Spleen (tissue), 11 donors: Measurements from ENCODE around the gene SMG7. TPM values are rescaled to one million over a fixed set of nuclear protein-coding genes. Genes with fewer than 3 reads are reported as not detected.

Experiments
- DNase-seq: peaks from one replicate; pipeline ENCODE4 v3.0.0-alpha.2; 2020
- H3K27ac ChIP-seq, 8 donors: fragments of 200-600 bp; sonication (generic) in 7 of 8; 1 replicate in 4 of 8; 2 replicates in 4 of 8; pipeline versions ENCODE4 v1.5.0 to v1.8.0; 2016 to 2021; ENCODE audit warnings: inconsistent platforms in 4 of 8, mild to moderate bottlenecking in 4 of 8, moderate library complexity in 1 of 8
- H3K27me3 ChIP-seq, 7 donors: fragments of 200-600 bp; sonication (generic) in 6 of 7; replicated peaks in 1 of 7; 1 replicate in 4 of 7; 2 replicates in 3 of 7; pipeline versions ENCODE4 v1.5.0 to v1.8.0; 2016 to 2021; ENCODE audit warnings: inconsistent platforms in 3 of 7, mild to moderate bottlenecking in 1 of 7
- H3K36me3 ChIP-seq, 6 donors: fragments of 200-600 bp; sonication (generic) in 5 of 6; 1 replicate in 4 of 6; 2 replicates in 2 of 6; pipeline versions ENCODE4 v1.5.0 to v1.8.0; 2016 to 2021; ENCODE audit warnings: inconsistent platforms in 2 of 6
- H3K4me1 ChIP-seq, 6 donors: fragments of 200-600 bp; sonication (generic) in 5 of 6; 1 replicate in 3 of 6; 2 replicates in 3 of 6; pipeline versions ENCODE4 v1.5.0 to v1.8.0; 2016 to 2021; ENCODE audit warnings: inconsistent platforms in 3 of 6
- H3K4me3 ChIP-seq, 8 donors: fragments of 200-600 bp; sonication (generic) in 7 of 8; 1 replicate in 4 of 8; 2 replicates in 4 of 8; pipeline versions ENCODE4 v1.5.0 to v1.8.0; 2016 to 2021; ENCODE audit warnings: inconsistent platforms in 4 of 8, mild to moderate bottlenecking in 4 of 8, moderate library complexity in 2 of 8
- H3K9me3 ChIP-seq, 8 donors: fragments of 200-600 bp; sonication (generic) in 7 of 8; 1 replicate in 4 of 8; 2 replicates in 4 of 8; pipeline versions ENCODE4 v1.5.0 to v1.8.0; 2016 to 2021; ENCODE audit warnings: inconsistent platforms in 4 of 8
- CTCF ChIP-seq, 11 experiments: fragments of 200-600 bp in 7 of 11; fragments of 450-650 bp in 4 of 11; sonication (generic) in 4 of 11; IDR thresholded peaks in 8 of 11; conservative IDR thresholded peaks in 3 of 11; 1 replicate in 7 of 11; 2 replicates in 4 of 11; pipeline versions ENCODE4 v1.4.0 to v1.8.0; 2016 to 2021; ENCODE audit warnings: antibody characterized with exemption in 11 of 11, inconsistent platforms in 4 of 11, mild to moderate bottlenecking in 1 of 11
- POLR2A ChIP-seq, 3 donors: fragments of 450-650 bp; IDR thresholded peaks; one replicate each; pipeline ENCODE4 v1.5.1; 2017; ENCODE audit warnings: antibody characterized with exemption in 3 of 3, mild to moderate bottlenecking in 1 of 3
- POLR2AphosphoS5 ChIP-seq, 3 donors: sonication (generic); formaldehyde crosslinking; IDR thresholded peaks; one replicate each; pipeline ENCODE4 v1.5.1; 2017; ENCODE audit warnings: antibody characterized with exemption in 3 of 3
- WGBS, 5 donors: extraction: QIAGEN DNeasy Blood & Tissue Kit in 3 of 5; methylation state at CpG; one replicate each; pipeline versions ENCODE4 v1.1.5 to v1.1.7; 2013 to 2018; 5-methylcytosine and 5-hydroxymethylcytosine counted together
- intact Hi-C: fragments of 100-400 bp; cut with DNase I; formaldehyde crosslinking; loops from one replicate; pipeline ENCODE4 v1.15.0; 2023; ENCODE audit warnings: low total_unique reads
- polyA plus RNA-seq, 3 donors: library from polyadenylated mRNA; stranded (reverse); fragments of 200-250 nt; gene quantifications; one replicate each; pipeline ENCODE4 v1.2.1, GENCODE V29; 2013
- total RNA-seq, 7 donors: library from RNA; depleted of rRNA in 3 of 7; stranded (reverse); fragments of >200 nt in 3 of 7; fragmentation: NEBNext Ultra II Directional in 4 of 7; extraction: Animal tissue kit (Norgen Biotek cat#: 25700) in 4 of 7; gene quantifications; one replicate each; pipeline versions ENCODE4 v1.1.0 to v1.2.1, GENCODE V29; 2016 to 2021
- donor health status: healthy with polysubstance abuse.
- donor health status: DM: no; HTN: no; CAD: no; lungs with moderate emphysema.
- donor health status: DM: no; HTN: no; CAD: no.
- donor health status: Bipolar disorder and iron deficiency.
- donor health status: healthy.
- donor health status: DM: no; HTN: no; CAD: no.
- donor health status: DM: yes; HTN: yes; CAD: no.

Gene SMG7
- total and polyA plus RNA-seq, 10 donors, result 14.1 to 116 (median 53.5) TPM

- intact Hi-C loops, result no loop called here
- no peaks in the 10 kb centered on the region for H3K27me3 ChIP-seq
- WGBS, 5 donors, result 67 to 83% (median 81%) methylated on average over 6 of the region's 6 CpGs
- no peaks in the 10 kb centered on the region for H3K36me3 ChIP-seq
- no peak overlapping the region for H3K27ac ChIP-seq
- no peak for DNase-seq
- TF ChIP-seq POLR2AphosphoS5 (IDR thresholded peaks at IDR 0.05) (no peak), CTCF (IDR thresholded peaks at IDR 0.05 in 8 of 11, conservative IDR thresholded peaks at IDR 0.05 in 3 of 11) (no peak), POLR2A (IDR thresholded peaks at IDR 0.05) (no peak)
- H3K4me1 ChIP-seq, result peaks cover 0 to 92% (median 35%) of the 10 kb centered on the region in 6 donors
- H3K4me3 ChIP-seq, result no peak overlapping the region
- H3K9me3 ChIP-seq, result no peaks in the 10 kb centered on the region
These were observed 26.2 kb downstream of the SMG7 start for GRCh38 chr1:183498342-183498991.

- Histone ChIP-seq H3K27me3 (no peaks in the 10 kb centered on the region), H3K4me1 (peaks cover 0 to 49% (median 13%) of the 10 kb centered on the region in 6 donors), H3K4me3 (no peak overlapping the region), H3K36me3 (peaks cover 0 to 7% (median 0%) of the 10 kb centered on the region in 6 donors), H3K9me3 (no peaks in the 10 kb centered on the region), H3K27ac (no peak overlapping the region)
- no peak for TF ChIP-seq POLR2AphosphoS5 (IDR thresholded peaks at IDR 0.05)
- TF ChIP-seq POLR2A (IDR thresholded peaks at IDR 0.05), result no peak
- no peak for TF ChIP-seq CTCF (IDR thresholded peaks at IDR 0.05 in 8 of 11, conservative IDR thresholded peaks at IDR 0.05 in 3 of 11)
- WGBS, 5 donors, result 85 to 91% (median 86%) methylated on average over 5 of the region's 5 CpGs
- no peak for DNase-seq
- intact Hi-C loops, result no loop called here
These were observed 33.3 kb downstream of the SMG7 start for GRCh38 chr1:183505454-183506089.

GRCh38 chr1:183506561-183506960 lies 34.3 kb downstream of the SMG7 start:
- no peak for DNase-seq
- intact Hi-C loops, result no loop called here
- peaks cover 0 to 7% (median 0%) of the 10 kb centered on the region in 6 donors for H3K36me3 ChIP-seq
- H3K27ac ChIP-seq, result no peak overlapping the region
- H3K9me3 ChIP-seq, result no peaks in the 10 kb centered on the region
- 92 to 96% (median 94%) methylated on average over 4 of the region's 4 CpGs for WGBS, 5 donors
- TF ChIP-seq POLR2AphosphoS5 (IDR thresholded peaks at IDR 0.05), result no peak
- TF ChIP-seq POLR2A (IDR thresholded peaks at IDR 0.05), result no peak
- TF ChIP-seq CTCF (IDR thresholded peaks at IDR 0.05 in 8 of 11, conservative IDR thresholded peaks at IDR 0.05 in 3 of 11), result no peak
- no peak overlapping the region for H3K4me3 ChIP-seq
- peaks cover 0 to 40% (median 10%) of the 10 kb centered on the region in 6 donors for H3K4me1 ChIP-seq
- H3K27me3 ChIP-seq, result no peaks in the 10 kb centered on the region

GRCh38 chr1:183508694-183509093 lies 36.4 kb downstream of the SMG7 start:
- no peaks in the 10 kb centered on the region for H3K27me3 ChIP-seq
- no peaks in the 10 kb centered on the region for H3K9me3 ChIP-seq
- intact Hi-C loops, result no loop called here
- no peak for TF ChIP-seq CTCF (IDR thresholded peaks at IDR 0.05 in 8 of 11, conservative IDR thresholded peaks at IDR 0.05 in 3 of 11)
- TF ChIP-seq POLR2AphosphoS5 (IDR thresholded peaks at IDR 0.05), result no peak
- TF ChIP-seq POLR2A (IDR thresholded peaks at IDR 0.05), result no peak
- no peak overlapping the region for H3K4me3 ChIP-seq
- H3K36me3 ChIP-seq, result peaks cover 0 to 10% (median 3%) of the 10 kb centered on the region in 6 donors
- no peak for DNase-seq
- 87 to 100% (median 93%) methylated on average over 1 of the region's 1 CpG for WGBS, 5 donors
- H3K4me1 ChIP-seq, result peaks cover 0 to 26% (median 10%) of the 10 kb centered on the region in 6 donors
- no peak overlapping the region for H3K27ac ChIP-seq
